Mesendoderm (in vitro differentiated cells): Measurements from ENCODE around the gene C12orf50.
"Not testable (repeated sequence)": the region's sequence is repeated elsewhere in the genome, so short reads cannot be mapped to it uniquely, and the experiment has no call there.

Experiments
- DNase-seq: peaks from one replicate; pipeline ENCODE4 v3.0.0; 2013
- H2AK5ac ChIP-seq: 2 replicates; pipeline ENCODE4 v1.6.1; 2013; ENCODE audit warnings: low read length, inconsistent platforms
- H2BK120ac ChIP-seq: 2 replicates; pipeline ENCODE4 v1.6.1; 2013; ENCODE audit warnings: low read depth, mild to moderate bottlenecking, low read length, moderate library complexity, mixed read lengths
- H2BK15ac ChIP-seq: replicated peaks from 2 replicates; pipeline ENCODE4 v1.6.1; 2013; ENCODE audit warnings: low read depth, mild to moderate bottlenecking, moderate library complexity
- H2BK5ac ChIP-seq: 2 replicates; pipeline ENCODE4 v1.6.1; 2013; ENCODE audit warnings: low read length, inconsistent platforms
- H3K18ac ChIP-seq: 2 replicates; pipeline ENCODE4 v1.6.1; 2013; ENCODE audit warnings: mild to moderate bottlenecking, low read length, mixed read lengths
- H3K23ac ChIP-seq: one replicate; pipeline ENCODE4 v1.6.1; 2013; ENCODE audit warnings: low read length
- H3K27ac ChIP-seq: 2 replicates; pipeline ENCODE4 v1.5.1; 2013; ENCODE audit warnings: low read depth, mild to moderate bottlenecking, inconsistent platforms, low read length, moderate library complexity
- H3K27me3 ChIP-seq: 2 replicates; pipeline ENCODE4 v1.6.1; 2013; ENCODE audit warnings: low read length, control low read depth, mild to moderate bottlenecking, inconsistent platforms; ENCODE audit not compliant: insufficient read depth, poor library complexity
- H3K36me3 ChIP-seq: 2 replicates; pipeline ENCODE4 v1.6.1; 2013; ENCODE audit warnings: low read length, inconsistent platforms; ENCODE audit not compliant: control insufficient read depth, insufficient read depth
- H3K4ac ChIP-seq: one replicate; pipeline ENCODE4 v1.6.1; 2013; ENCODE audit warnings: low read depth, mild to moderate bottlenecking, low read length, moderate library complexity
- H3K4me1 ChIP-seq: 2 replicates; pipeline ENCODE4 v1.6.1; 2013; ENCODE audit warnings: low read depth, low read length, inconsistent platforms; ENCODE audit not compliant: control insufficient read depth
- H3K4me2 ChIP-seq: 2 replicates; pipeline ENCODE4 v1.6.1; 2013; ENCODE audit warnings: low read length
- H3K4me3 ChIP-seq: 2 replicates; pipeline ENCODE4 v1.5.1; 2013; ENCODE audit warnings: mild to moderate bottlenecking, low read length
- H3K56ac ChIP-seq: one replicate; pipeline ENCODE4 v1.6.1; 2013; ENCODE audit warnings: low read length
- H3K79me1 ChIP-seq: 2 replicates; pipeline ENCODE4 v1.6.1; 2013; ENCODE audit warnings: low read length, inconsistent platforms
- H3K79me2 ChIP-seq: 2 replicates; pipeline ENCODE4 v1.6.1; 2013; ENCODE audit warnings: mild to moderate bottlenecking, low read length; ENCODE audit not compliant: control insufficient read depth, insufficient read depth
- H3K9ac ChIP-seq: 2 replicates; pipeline ENCODE4 v1.6.1; 2013; ENCODE audit warnings: low read length, inconsistent platforms
- H4K5ac ChIP-seq: one replicate; pipeline ENCODE4 v1.6.1; 2013; ENCODE audit warnings: low read length
- H4K8ac ChIP-seq: one replicate; pipeline ENCODE4 v1.6.1; 2013; ENCODE audit warnings: low read depth, mild to moderate bottlenecking, control low read depth, low read length, moderate library complexity
- WGBS: extraction: QIAGEN DNeasy Blood & Tissue Kit; methylation state at CpG from one replicate; pipeline ENCODE4 v1.1.7; 2013; ENCODE audit warnings: low lambda C conversion rate, missing lambda C conversion rate; ENCODE audit not compliant: insufficient coverage; ENCODE audit errors: extremely low coverage; 5-methylcytosine and 5-hydroxymethylcytosine counted together

The C12orf50 gene

GRCh38 chr12:88036353-88036965 is 7.3 kb upstream of the C12orf50 start:
- no CpG with 5 or more reads among the region's 5 CpGs for WGBS
- no peak for DNase-seq
- H2BK120ac ChIP-seq = no peak overlapping the region

GRCh38 chr12:88035907-88036289 is 6.7 kb upstream of the C12orf50 start:
- Histone ChIP-seq H3K9ac (peak overlapping the region; percentile 71), H2AK5ac (no peak overlapping the region), H3K79me1 (peaks cover 5% of the 10 kb centered on the region), H3K18ac (peak overlapping the region; percentile 81), H2BK15ac (no peak overlapping the region), H2BK120ac (no peak overlapping the region), H3K56ac (peak overlapping the region; percentile 88), H4K8ac (no peak overlapping the region), H2BK5ac (no peak overlapping the region), H3K36me3 (no peaks in the 10 kb centered on the region), H4K5ac (no peak overlapping the region), H3K4me3 (peak overlapping the region; percentile 71), H3K4ac (no peak overlapping the region), H3K27ac (no peak overlapping the region), H3K23ac (no peak overlapping the region), H3K79me2 (peaks cover 15% of the 10 kb centered on the region), H3K27me3 (no peaks in the 10 kb centered on the region), H3K4me2 (peak overlapping the region; percentile 63), H3K4me1 (peaks cover 6% of the 10 kb centered on the region)
- WGBS = no CpG with 5 or more reads among the region's 5 CpGs
- no peak for DNase-seq

More at GRCh38 chr12:88036353-88036965, 7.3 kb upstream of the C12orf50 start:
- Histone ChIP-seq H3K18ac (no peak overlapping the region), H3K4ac (no peak overlapping the region), H4K8ac (no peak overlapping the region), H3K27ac (no peak overlapping the region), H3K79me2 (peaks cover 17% of the 10 kb centered on the region), H3K4me1 (peaks cover 6% of the 10 kb centered on the region), H3K4me2 (peak overlapping the region; percentile 63), H2AK5ac (no peak overlapping the region), H2BK5ac (no peak overlapping the region), H4K5ac (no peak overlapping the region), H3K27me3 (no peaks in the 10 kb centered on the region), H3K79me1 (peaks cover 5% of the 10 kb centered on the region), H3K23ac (no peak overlapping the region), H3K4me3 (peak overlapping the region; percentile 71), H3K9ac (peak overlapping the region; percentile 71), H3K56ac (peak overlapping the region; percentile 88), H3K36me3 (no peaks in the 10 kb centered on the region), H2BK15ac (no peak overlapping the region)

GRCh38 chr12:88035271-88035906 is 6.2 kb upstream of the C12orf50 start:
- Histone ChIP-seq H3K23ac (no peak overlapping the region), H3K56ac (peak overlapping the region; percentile 88), H4K5ac (no peak overlapping the region), H2BK120ac (no peak overlapping the region), H3K36me3 (no peaks in the 10 kb centered on the region), H3K9ac (peak overlapping the region; percentile 71), H2AK5ac (no peak overlapping the region), H3K4me3 (peak overlapping the region; percentile 71), H3K79me2 (peaks cover 15% of the 10 kb centered on the region), H3K79me1 (peaks cover 5% of the 10 kb centered on the region), H4K8ac (no peak overlapping the region), H3K4me2 (peak overlapping the region; percentile 63), H2BK5ac (no peak overlapping the region), H2BK15ac (no peak overlapping the region), H3K27ac (no peak overlapping the region), H3K4ac (no peak overlapping the region), H3K27me3 (no peaks in the 10 kb centered on the region), H3K18ac (peak overlapping the region; percentile 81), H3K4me1 (peaks cover 6% of the 10 kb centered on the region)
- WGBS = no CpG with 5 or more reads among the region's 54 CpGs
- DNase-seq = peak; percentile 89

- not testable (repeated sequence) for H4K8ac ChIP-seq, H3K27ac ChIP-seq, H3K4me3 ChIP-seq, H2AK5ac ChIP-seq, H3K4ac ChIP-seq, H3K9ac ChIP-seq, H3K79me2 ChIP-seq, H3K4me1 ChIP-seq, H2BK120ac ChIP-seq, H3K4me2 ChIP-seq, H2BK5ac ChIP-seq, H3K18ac ChIP-seq, DNase-seq, H3K23ac ChIP-seq, H3K56ac ChIP-seq, H3K27me3 ChIP-seq, H4K5ac ChIP-seq, H3K36me3 ChIP-seq, H2BK15ac ChIP-seq, H3K79me1 ChIP-seq
- WGBS = no CpG with 5 or more reads among the region's 3 CpGs
Measured at GRCh38 chr12:88031161-88031560, 2.0 kb upstream of the C12orf50 start.

GRCh38 chr12:88026196-88026595 is 3.0 kb downstream of the C12orf50 start:
- Histone ChIP-seq H3K23ac (no peak overlapping the region), H2BK120ac (no peak overlapping the region), H3K79me2 (no peaks in the 10 kb centered on the region), H3K27me3 (no peaks in the 10 kb centered on the region), H3K9ac (no peak overlapping the region), H3K4me2 (no peak overlapping the region), H3K79me1 (no peaks in the 10 kb centered on the region), H3K56ac (no peak overlapping the region), H3K4ac (no peak overlapping the region), H3K4me3 (no peak overlapping the region), H3K4me1 (no peaks in the 10 kb centered on the region), H2AK5ac (no peak overlapping the region), H4K8ac (no peak overlapping the region), H3K18ac (no peak overlapping the region), H2BK15ac (no peak overlapping the region), H3K36me3 (no peaks in the 10 kb centered on the region), H3K27ac (no peak overlapping the region), H2BK5ac (no peak overlapping the region), H4K5ac (no peak overlapping the region)
- no CpG with 5 or more reads among the region's 1 CpG for WGBS
- no peak for DNase-seq
